ENCODE results near the gene TLR8. TPM values are rescaled to one million over a fixed set of nuclear protein-coding genes. Genes with fewer than 3 reads are reported as not detected.

Gene TLR8
- total and polyA plus RNA-seq, 10 of the 15 experiments (the other 5 are each of a cell fraction or from before 2014, with no cell fraction given): 0.04 TPM; not detected in 9

GRCh38 chrX:12890467-12890866 is 16.0 kb upstream of the TLR8 start (continued):
- TF ChIP-seq EGR1 (IDR thresholded peaks at IDR 0.05; ENCODE audit: borderline replicate concordance in 1 of 2, low read depth in 2 of 2, low read length in 2 of 2) (no peak), ZSCAN29 (IDR thresholded peaks at IDR 0.05) (0 out of 2 replicates have a peak, but pooled peaks have one; percentile 25), CHD2 (IDR thresholded peaks at IDR 0.05; ENCODE audit: borderline replicate concordance, low read depth, low read length) (peak; percentile 57; the same call in 1 of the 2 replicates), BCL3 (IDR thresholded peaks at IDR 0.05; ENCODE audit: borderline replicate concordance, insufficient read depth, low read depth, low read length, poor library complexity, severe bottlenecking) (no peak), ZNF207 (IDR thresholded peaks at IDR 0.05; ENCODE audit: borderline replicate concordance) (no peak), PKNOX1 (IDR thresholded peaks at IDR 0.05) (peak; percentile 82), YY1 (IDR thresholded peaks at IDR 0.05; ENCODE audit: low read depth, low read length) (no peak), TAF1 (IDR thresholded peaks at IDR 0.05; ENCODE audit: borderline replicate concordance, low read depth, low read length) (no peak), HDAC2 (IDR thresholded peaks at IDR 0.05) (no peak), ZNF217 (IDR thresholded peaks at IDR 0.05) (no peak), KDM1A (IDR thresholded peaks at IDR 0.05; ENCODE audit: borderline replicate concordance) (no peak), CTCF (IDR thresholded peaks at IDR 0.05 in 2 of 3, conservative IDR thresholded peaks at IDR 0.05 in 1 of 3; ENCODE audit: control insufficient read depth in 2 of 3, extremely low read depth in 1 of 3, insufficient read depth in 1 of 3, low read depth in 3 of 3, low read length in 3 of 3) (no peak), MYC (IDR thresholded peaks at IDR 0.05; ENCODE audit: insufficient read depth, insufficient read length, insufficient replicate concordance, low read length, severe bottlenecking) (no peak), POLR2AphosphoS2 (IDR thresholded peaks at IDR 0.05; ENCODE audit: low read depth, low read length) (no peak), FOS (IDR thresholded peaks at IDR 0.05; ENCODE audit: borderline replicate concordance, extremely low read depth, insufficient read length) (no peak), HSF1 (IDR thresholded peaks at IDR 0.05; ENCODE audit: low read depth, low read length) (no peak), ASH2L (IDR thresholded peaks at IDR 0.05; ENCODE audit: borderline replicate concordance, low read depth) (no peak), ZNF384 (IDR thresholded peaks at IDR 0.05; ENCODE audit: borderline replicate concordance, low read depth, low read length) (no peak), TCF3 (IDR thresholded peaks at IDR 0.05; ENCODE audit: borderline replicate concordance, insufficient read depth, low read depth, low read length) (peak; percentile 93), PML (IDR thresholded peaks at IDR 0.05; ENCODE audit: low read length) (peak; percentile 62; the same call in 1 of the 2 replicates)
- TF ChIP-seq, protein P1, sequence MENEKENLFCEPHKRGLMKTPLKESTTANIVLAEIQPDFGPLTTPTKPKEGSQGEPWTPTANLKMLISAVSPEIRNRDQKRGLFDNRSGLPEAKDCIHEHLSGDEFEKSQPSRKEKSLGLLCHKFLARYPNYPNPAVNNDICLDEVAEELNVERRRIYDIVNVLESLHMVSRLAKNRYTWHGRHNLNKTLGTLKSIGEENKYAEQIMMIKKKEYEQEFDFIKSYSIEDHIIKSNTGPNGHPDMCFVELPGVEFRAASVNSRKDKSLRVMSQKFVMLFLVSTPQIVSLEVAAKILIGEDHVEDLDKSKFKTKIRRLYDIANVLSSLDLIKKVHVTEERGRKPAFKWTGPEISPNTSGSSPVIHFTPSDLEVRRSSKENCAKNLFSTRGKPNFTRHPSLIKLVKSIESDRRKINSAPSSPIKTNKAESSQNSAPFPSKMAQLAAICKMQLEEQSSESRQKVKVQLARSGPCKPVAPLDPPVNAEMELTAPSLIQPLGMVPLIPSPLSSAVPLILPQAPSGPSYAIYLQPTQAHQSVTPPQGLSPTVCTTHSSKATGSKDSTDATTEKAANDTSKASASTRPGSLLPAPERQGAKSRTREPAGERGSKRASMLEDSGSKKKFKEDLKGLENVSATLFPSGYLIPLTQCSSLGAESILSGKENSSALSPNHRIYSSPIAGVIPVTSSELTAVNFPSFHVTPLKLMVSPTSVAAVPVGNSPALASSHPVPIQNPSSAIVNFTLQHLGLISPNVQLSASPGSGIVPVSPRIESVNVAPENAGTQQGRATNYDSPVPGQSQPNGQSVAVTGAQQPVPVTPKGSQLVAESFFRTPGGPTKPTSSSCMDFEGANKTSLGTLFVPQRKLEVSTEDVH (IDR thresholded peaks at IDR 0.05; ENCODE audit: low read depth, partially characterized antibody): peak; percentile 7
